T-cell (primary cell): ENCODE measurements around the gene TADA1. TPM values are rescaled to one million over a fixed set of nuclear protein-coding genes. Genes with fewer than 3 reads are reported as not detected.
"Not testable (repeated sequence)": the region's sequence is repeated elsewhere in the genome, so short reads cannot be mapped to it uniquely, and the experiment has no call there.

Experiments
- ATAC-seq, 4 experiments: fragments of 200-7000 bp in 3 of 4; fragments of 150-1000 bp in 1 of 4; cut with Tn5 transposase; replicated peaks in 1 of 4; 1 replicate in 3 of 4; 2 replicates in 1 of 4; pipeline ENCODE4 v1.10.0; 2021; ENCODE audit warnings: moderate library complexity in 3 of 4, mild to moderate bottlenecking in 2 of 4, moderate number of reproducible peaks in 1 of 4
- CTCF ChIA-PET, 2 donors: fragments of 300-600 bp; sonication (Branson Sonifier 250); formaldehyde crosslinking; loops; one replicate each; lab custom pipeline; 2022; ENCODE audit warnings: antibody characterized with exemption in 2 of 2; lab: Charles Lee
- POLR2A ChIA-PET, 2 donors: fragments of 300-600 bp; sonication (Branson Sonifier 250); formaldehyde crosslinking; loops; one replicate each; lab custom pipeline; 2022; ENCODE audit warnings: antibody characterized with exemption in 2 of 2; lab: Charles Lee
- DNase-seq, 35 experiments: peaks; one replicate each; pipeline versions ENCODE4 v3.0.0 to v3.0.0-alpha.2; 2013 to 2023
- H3K27ac ChIP-seq: one replicate; pipeline ENCODE4 v1.5.1; 2013; ENCODE audit warnings: low read length
- H3K27me3 ChIP-seq, 2 experiments: replicated peaks in 1 of 2; 1 replicate in 1 of 2; 2 replicates in 1 of 2; pipeline versions ENCODE4 v1.6.1 to v1.7.0; 2013; ENCODE audit warnings: low read length in 1 of 2, mixed read lengths in 1 of 2; ENCODE audit not compliant: control insufficient read depth in 2 of 2, insufficient read depth in 2 of 2; ENCODE audit errors: extremely low read depth in 1 of 2
- H3K36me3 ChIP-seq, 2 donors: 1 replicate in 1 of 2; 2 replicates in 1 of 2; pipeline versions ENCODE4 v1.6.1 to v1.7.0; 2013; ENCODE audit warnings: low read length in 1 of 2; ENCODE audit not compliant: control insufficient read depth in 2 of 2, insufficient read depth in 1 of 2; ENCODE audit errors: extremely low read depth in 1 of 2
- H3K4me1 ChIP-seq, 2 experiments: 1 replicate in 1 of 2; 2 replicates in 1 of 2; pipeline versions ENCODE4 v1.6.1 to v1.7.0; 2013; ENCODE audit warnings: low read length in 2 of 2, mixed read lengths in 1 of 2; ENCODE audit not compliant: insufficient read depth in 2 of 2, control insufficient read depth in 1 of 2; ENCODE audit errors: extremely low read depth in 1 of 2
- H3K4me3 ChIP-seq, 2 donors: 1 replicate in 1 of 2; 2 replicates in 1 of 2; pipeline versions ENCODE4 v1.5.1 to v1.7.0; 2013; ENCODE audit warnings: mild to moderate bottlenecking in 2 of 2, low read length in 1 of 2, moderate library complexity in 1 of 2; ENCODE audit not compliant: control insufficient read depth in 1 of 2; ENCODE audit errors: extremely low read depth in 1 of 2
- H3K9me3 ChIP-seq: 2 replicates; pipeline ENCODE4 v1.7.0; 2013
- H3K27ac Mint-ChIP-seq, 2 donors: one replicate each; pipeline ENCODE4 v1.8.0; 2020 to 2021; ENCODE audit warnings: mild to moderate bottlenecking in 2 of 2, mixed read lengths in 2 of 2
- H3K27me3 Mint-ChIP-seq, 2 donors: one replicate each; pipeline ENCODE4 v1.8.0; 2021 to 2022; ENCODE audit warnings: mixed read lengths in 2 of 2
- H3K36me3 Mint-ChIP-seq: one replicate; pipeline ENCODE4 v1.8.0; 2021; ENCODE audit warnings: mixed read lengths
- H3K4me1 Mint-ChIP-seq, 3 donors: one replicate each; pipeline ENCODE4 v1.8.0; 2020 to 2022; ENCODE audit warnings: mixed read lengths in 3 of 3, mild to moderate bottlenecking in 1 of 3
- H3K4me3 Mint-ChIP-seq, 3 donors: one replicate each; pipeline ENCODE4 v1.8.0; 2020 to 2022; ENCODE audit warnings: mild to moderate bottlenecking in 3 of 3, mixed read lengths in 3 of 3, moderate library complexity in 3 of 3
- H3K9me3 Mint-ChIP-seq, 3 donors: one replicate each; pipeline ENCODE4 v1.8.0; 2020 to 2022; ENCODE audit warnings: mixed read lengths in 3 of 3
- WGBS: methylation state at CpG from one replicate; pipeline ENCODE4 v1.1.5; 2013; ENCODE audit warnings: missing lambda C conversion rate; ENCODE audit not compliant: insufficient coverage; 5-methylcytosine and 5-hydroxymethylcytosine counted together
- total RNA-seq, 35 experiments: library from RNA in 6 of 35; stranded (reverse) in 6 of 35; fragments of 120-200 nt in 1 of 35; gene quantifications; one replicate each; pipeline versions ENCODE4 v1.2.1 to v1.2.4 and lab custom pipeline; 2013 to 2026

The TADA1 gene
- total RNA-seq, 5 donors from 2014 or later (not counting 1 experiment from before 2014, with no cell fraction given) = 11.1 to 14.6 (median 12.8) TPM

- H3K27me3 Mint-ChIP-seq = peaks cover 27 to 29% of the 10 kb centered on the region in 2 donors
- H3K36me3 ChIP-seq = no peaks in the 10 kb centered on the region
- H3K4me3 Mint-ChIP-seq = no peak overlapping the region
Measured at GRCh38 chr1:166884971-166885370, 8.9 kb upstream of the TADA1 start.

GRCh38 chr1:166884040-166884642 is 8.1 kb upstream of the TADA1 start:
- H3K36me3 Mint-ChIP-seq = no peaks in the 10 kb centered on the region
- Histone ChIP-seq H3K4me3 (peak overlapping the region in 1 of 2 donors; percentile 30), H3K27ac (no peak overlapping the region), H3K36me3 (no peaks in the 10 kb centered on the region), H3K4me1 (peaks cover 0 to 14% of the 10 kb centered on the region in 2 experiments), H3K9me3 (no peaks in the 10 kb centered on the region), H3K27me3 (peaks cover 0 to 23% of the 10 kb centered on the region in 2 experiments)
- ATAC-seq (peak; percentile 60 to 73 (median 67)), DNase-seq (peak in 24 of 35 experiments; percentile 3 to 49 (median 14))
- WGBS = 28% methylated on average over 37 of the region's 44 CpGs
- no peaks in the 10 kb centered on the region for H3K9me3 Mint-ChIP-seq
- ChIA-PET POLR2A (no interaction called here), CTCF (interaction anchor here in 1 of 2 donors (3.7 kb wide), 1 partner anchor 27 kb away, joined by 12 read pairs; no protein-coding TSS in a partner anchor)
- H3K27me3 Mint-ChIP-seq = peaks cover 23 to 29% of the 10 kb centered on the region in 2 donors
- H3K27ac Mint-ChIP-seq = no peak overlapping the region
- H3K4me3 Mint-ChIP-seq = peak overlapping the region in 1 of 3 donors; percentile 25
- H3K4me1 Mint-ChIP-seq = peaks cover 14 to 19% (median 16%) of the 10 kb centered on the region in 3 donors

More at GRCh38 chr1:166884971-166885370, 8.9 kb upstream of the TADA1 start:
- H3K9me3 ChIP-seq = no peaks in the 10 kb centered on the region
- H3K4me3 ChIP-seq = no peak overlapping the region
- Mint-ChIP-seq H3K9me3 (no peaks in the 10 kb centered on the region), H3K27ac (no peak overlapping the region), H3K36me3 (no peaks in the 10 kb centered on the region), H3K4me1 (peaks cover 14 to 19% (median 16%) of the 10 kb centered on the region in 3 donors)
- no peak overlapping the region for H3K27ac ChIP-seq
- peaks cover 0 to 23% of the 10 kb centered on the region in 2 experiments for H3K27me3 ChIP-seq
- peak in 1 of 35 experiments; percentile 7 for DNase-seq
- WGBS = no CpG with 5 or more reads among the region's 3 CpGs
- CTCF ChIA-PET = interaction anchor here (0.5 to 3.7 kb wide), 3 partner anchors 9 to 240 kb away, joined by 3 to 12 read pairs (median 5); partner anchors contain the start of gene TADA1 (in 1 of the 2)
- POLR2A ChIA-PET = no interaction called here
- peak in 1 of 4 experiments; percentile 17 for ATAC-seq
- peaks cover 0 to 14% of the 10 kb centered on the region in 2 experiments for H3K4me1 ChIP-seq

- no peaks in the 10 kb centered on the region for H3K36me3 ChIP-seq
- WGBS = no CpG with 5 or more reads among the region's 2 CpGs
- Mint-ChIP-seq H3K9me3 (no peaks in the 10 kb centered on the region), H3K36me3 (no peaks in the 10 kb centered on the region), H3K27ac (no peak overlapping the region), H3K27me3 (peaks cover 23 to 29% of the 10 kb centered on the region in 2 donors), H3K4me3 (no peak overlapping the region), H3K4me1 (peaks cover 14 to 19% (median 16%) of the 10 kb centered on the region in 3 donors)
- peaks cover 0 to 23% of the 10 kb centered on the region in 2 experiments for H3K27me3 ChIP-seq
- H3K27ac ChIP-seq = no peak overlapping the region
- ChIA-PET POLR2A (no interaction called here), CTCF (interaction anchor here (0.5 to 3.7 kb wide), 2 partner anchors 28 to 1285 kb away, joined by 4 to 12 read pairs; no protein-coding TSS in a partner anchor)
- no peak overlapping the region for H3K4me3 ChIP-seq
- H3K9me3 ChIP-seq = no peaks in the 10 kb centered on the region
- peaks cover 0 to 14% of the 10 kb centered on the region in 2 experiments for H3K4me1 ChIP-seq
- ATAC-seq = no peak
- no peak for DNase-seq
Measured at GRCh38 chr1:166882893-166883292, 6.8 kb upstream of the TADA1 start.

GRCh38 chr1:166878173-166878917 is 2.3 kb upstream of the TADA1 start:
- H3K36me3 ChIP-seq, H3K36me3 Mint-ChIP-seq, H3K27me3 ChIP-seq, H3K27me3 Mint-ChIP-seq, H3K27ac ChIP-seq, ATAC-seq, POLR2A ChIA-PET, DNase-seq, H3K9me3 Mint-ChIP-seq, H3K4me3 Mint-ChIP-seq, H3K9me3 ChIP-seq, H3K4me3 ChIP-seq, H3K27ac Mint-ChIP-seq: not testable (repeated sequence)
- H3K4me1 ChIP-seq = peaks cover 13 to 16% of the 10 kb centered on the region in 2 experiments
- CTCF ChIA-PET = interaction anchor here in 1 of 2 donors (0.6 to 1.7 kb wide), 2 partner anchors 31 to 1484 kb away, joined by 6 to 8 read pairs; no protein-coding TSS in a partner anchor
- peaks cover 26 to 34% (median 32%) of the 10 kb centered on the region in 3 donors for H3K4me1 Mint-ChIP-seq
- WGBS = 91% methylated on average over 8 of the region's 21 CpGs

- ChIA-PET POLR2A (interaction anchor here in 1 of 2 donors (0.7 kb wide), 1 partner anchor 344 kb away, joined by 7 read pairs; the partner anchor contains the start of gene POU2F1), CTCF (interaction anchor here (0.6 to 2.2 kb wide), 8 partner anchors 9 to 928 kb away, joined by 3 to 15 read pairs (median 4); partner anchors contain the start of genes CD247 (in 1 of the 2), POGK (in 1 of the 2) and POU2F1 (in 1 of the 2))
- Histone ChIP-seq H3K9me3 (no peaks in the 10 kb centered on the region), H3K27me3 (no peaks in the 10 kb centered on the region), H3K36me3 (no peaks in the 10 kb centered on the region), H3K4me1 (peaks cover 13 to 16% of the 10 kb centered on the region in 2 experiments), H3K4me3 (peak overlapping the region; percentile 5 to 75), H3K27ac (peak overlapping the region; percentile 75)
- peak overlapping the region; percentile 98 to 99 for H3K27ac Mint-ChIP-seq
- no peaks in the 10 kb centered on the region for H3K9me3 Mint-ChIP-seq
- peaks cover 43 to 48% (median 47%) of the 10 kb centered on the region in 3 donors for H3K4me1 Mint-ChIP-seq
- DNase-seq (no peak), ATAC-seq (peak in 2 of 4 experiments; percentile 0 to 5)
- H3K4me3 Mint-ChIP-seq = peak overlapping the region; percentile 89 to 98 (median 98)
- H3K27me3 Mint-ChIP-seq = no peaks in the 10 kb centered on the region
- H3K36me3 Mint-ChIP-seq = peaks cover 3% of the 10 kb centered on the region
- 0% methylated on average over 1 of the region's 7 CpGs for WGBS
Measured at GRCh38 chr1:166876540-166876838, 425 bp upstream of the TADA1 start.

- WGBS = 27% methylated on average over 4 of the region's 8 CpGs
- Mint-ChIP-seq H3K36me3 (peaks cover 3% of the 10 kb centered on the region), H3K27ac (peak overlapping the region; percentile 25 to 81), H3K9me3 (no peaks in the 10 kb centered on the region), H3K27me3 (no peaks in the 10 kb centered on the region), H3K4me1 (peaks cover 46 to 57% (median 53%) of the 10 kb centered on the region in 3 donors), H3K4me3 (peak overlapping the region; percentile 89 to 98 (median 98))
- H3K4me3 ChIP-seq = peak overlapping the region; percentile 71 to 75
- peak overlapping the region; percentile 75 for H3K27ac ChIP-seq
- CTCF ChIA-PET = interaction anchor here in 1 of 2 donors (0.8 to 2.2 kb wide), 5 partner anchors 21 to 345 kb away, joined by 3 to 15 read pairs (median 7); partner anchors contain the start of genes POGK and POU2F1
- no peaks in the 10 kb centered on the region for H3K9me3 ChIP-seq
- H3K27me3 ChIP-seq = no peaks in the 10 kb centered on the region
- DNase-seq (no peak), ATAC-seq (no peak)
- no peaks in the 10 kb centered on the region for H3K36me3 ChIP-seq
- H3K4me1 ChIP-seq = peaks cover 13 to 16% of the 10 kb centered on the region in 2 experiments
- POLR2A ChIA-PET = no interaction called here
Measured at GRCh38 chr1:166875302-166875733, 746 bp downstream of the TADA1 start.
